IPS-11a (cell line): ENCODE data around the gene LHFPL3.

ENCODE experiments used
- H3K4me3 ChIP-seq: one replicate; pipeline ENCODE4 v1.5.1; 2013; ENCODE audit warnings: low read depth, low read length, control low read depth

The LHFPL3 gene

GRCh38 chr7:104839842-104840241 lies 511.4 kb downstream of the LHFPL3 start:
- H3K4me3 ChIP-seq: no peak overlapping the region

GRCh38 chr7:104841798-104842197 lies 513.4 kb downstream of the LHFPL3 start:
- H3K4me3 ChIP-seq: no peak overlapping the region

- no peak overlapping the region for H3K4me3 ChIP-seq
Measured at GRCh38 chr7:104843198-104843597, 514.8 kb downstream of the LHFPL3 start.

- no peak overlapping the region for H3K4me3 ChIP-seq
Measured at GRCh38 chr7:104845557-104845956, 517.2 kb downstream of the LHFPL3 start.

GRCh38 chr7:104846731-104847130 lies 518.3 kb downstream of the LHFPL3 start:
- H3K4me3 ChIP-seq: no peak overlapping the region

GRCh38 chr7:104848138-104848990 lies 520.0 kb downstream of the LHFPL3 start:
- H3K4me3 ChIP-seq: no peak overlapping the region

GRCh38 chr7:104850374-104850773 lies 522.0 kb downstream of the LHFPL3 start:
- H3K4me3 ChIP-seq: no peak overlapping the region

GRCh38 chr7:104851268-104851667 lies 522.9 kb downstream of the LHFPL3 start:
- no peak overlapping the region for H3K4me3 ChIP-seq

- H3K4me3 ChIP-seq: no peak overlapping the region
Measured at GRCh38 chr7:104852386-104852785, 524.0 kb downstream of the LHFPL3 start.

- H3K4me3 ChIP-seq: no peak overlapping the region
Measured at GRCh38 chr7:104855861-104856260, 527.5 kb downstream of the LHFPL3 start.

GRCh38 chr7:104857458-104858425 lies 529.3 kb downstream of the LHFPL3 start:
- H3K4me3 ChIP-seq: no peak overlapping the region

- H3K4me3 ChIP-seq: no peak overlapping the region
Measured at GRCh38 chr7:104859754-104860426, 531.5 kb downstream of the LHFPL3 start.

- H3K4me3 ChIP-seq: no peak overlapping the region
Measured at GRCh38 chr7:104861729-104862390, 533.5 kb downstream of the LHFPL3 start.

GRCh38 chr7:104862719-104863118 lies 534.3 kb downstream of the LHFPL3 start:
- H3K4me3 ChIP-seq: no peak overlapping the region

- H3K4me3 ChIP-seq: no peak overlapping the region
Measured at GRCh38 chr7:104873401-104873800, 545.0 kb downstream of the LHFPL3 start.

GRCh38 chr7:104878577-104878976 lies 550.2 kb downstream of the LHFPL3 start:
- H3K4me3 ChIP-seq: no peak overlapping the region

GRCh38 chr7:104883248-104883717 lies 554.9 kb downstream of the LHFPL3 start:
- H3K4me3 ChIP-seq: no peak overlapping the region

GRCh38 chr7:104883718-104884452 lies 555.5 kb downstream of the LHFPL3 start:
- H3K4me3 ChIP-seq: no peak overlapping the region

- no peak overlapping the region for H3K4me3 ChIP-seq
Measured at GRCh38 chr7:104886651-104887050, 558.2 kb downstream of the LHFPL3 start.

- H3K4me3 ChIP-seq: no peak overlapping the region
Measured at GRCh38 chr7:104890216-104890615, 561.8 kb downstream of the LHFPL3 start.
